ENCODE data around the gene VAX1.

DNA sequence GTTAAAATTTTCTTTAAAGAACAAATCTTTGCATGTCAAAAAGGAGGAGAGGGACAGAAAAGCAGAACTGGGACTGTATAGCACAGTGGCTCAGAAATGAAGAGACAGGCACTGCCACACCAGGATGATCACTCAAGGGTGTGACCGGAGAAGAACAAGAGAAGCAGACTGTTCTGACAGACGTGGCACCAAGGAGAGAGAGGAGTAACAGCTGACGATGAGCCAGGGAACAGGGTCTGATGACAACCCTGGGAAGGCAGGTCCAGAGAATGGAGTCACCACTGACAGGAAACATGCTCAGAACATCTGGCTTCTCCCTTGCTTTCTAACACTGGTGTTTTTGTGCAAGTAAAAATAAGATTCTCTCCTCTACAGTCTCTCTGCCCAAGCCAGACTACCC is 14.6 kb upstream of the VAX1 start:
- TF ChIP-seq POLR2AphosphoS5 (IDR thresholded peaks at IDR 0.05), result no peak
- TF ChIP-seq, protein P1, sequence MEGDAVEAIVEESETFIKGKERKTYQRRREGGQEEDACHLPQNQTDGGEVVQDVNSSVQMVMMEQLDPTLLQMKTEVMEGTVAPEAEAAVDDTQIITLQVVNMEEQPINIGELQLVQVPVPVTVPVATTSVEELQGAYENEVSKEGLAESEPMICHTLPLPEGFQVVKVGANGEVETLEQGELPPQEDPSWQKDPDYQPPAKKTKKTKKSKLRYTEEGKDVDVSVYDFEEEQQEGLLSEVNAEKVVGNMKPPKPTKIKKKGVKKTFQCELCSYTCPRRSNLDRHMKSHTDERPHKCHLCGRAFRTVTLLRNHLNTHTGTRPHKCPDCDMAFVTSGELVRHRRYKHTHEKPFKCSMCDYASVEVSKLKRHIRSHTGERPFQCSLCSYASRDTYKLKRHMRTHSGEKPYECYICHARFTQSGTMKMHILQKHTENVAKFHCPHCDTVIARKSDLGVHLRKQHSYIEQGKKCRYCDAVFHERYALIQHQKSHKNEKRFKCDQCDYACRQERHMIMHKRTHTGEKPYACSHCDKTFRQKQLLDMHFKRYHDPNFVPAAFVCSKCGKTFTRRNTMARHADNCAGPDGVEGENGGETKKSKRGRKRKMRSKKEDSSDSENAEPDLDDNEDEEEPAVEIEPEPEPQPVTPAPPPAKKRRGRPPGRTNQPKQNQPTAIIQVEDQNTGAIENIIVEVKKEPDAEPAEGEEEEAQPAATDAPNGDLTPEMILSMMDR (IDR thresholded peaks at IDR 0.05), result no peak
